ENCODE data around the gene TEAD4.

Gene TEAD4

DNA sequence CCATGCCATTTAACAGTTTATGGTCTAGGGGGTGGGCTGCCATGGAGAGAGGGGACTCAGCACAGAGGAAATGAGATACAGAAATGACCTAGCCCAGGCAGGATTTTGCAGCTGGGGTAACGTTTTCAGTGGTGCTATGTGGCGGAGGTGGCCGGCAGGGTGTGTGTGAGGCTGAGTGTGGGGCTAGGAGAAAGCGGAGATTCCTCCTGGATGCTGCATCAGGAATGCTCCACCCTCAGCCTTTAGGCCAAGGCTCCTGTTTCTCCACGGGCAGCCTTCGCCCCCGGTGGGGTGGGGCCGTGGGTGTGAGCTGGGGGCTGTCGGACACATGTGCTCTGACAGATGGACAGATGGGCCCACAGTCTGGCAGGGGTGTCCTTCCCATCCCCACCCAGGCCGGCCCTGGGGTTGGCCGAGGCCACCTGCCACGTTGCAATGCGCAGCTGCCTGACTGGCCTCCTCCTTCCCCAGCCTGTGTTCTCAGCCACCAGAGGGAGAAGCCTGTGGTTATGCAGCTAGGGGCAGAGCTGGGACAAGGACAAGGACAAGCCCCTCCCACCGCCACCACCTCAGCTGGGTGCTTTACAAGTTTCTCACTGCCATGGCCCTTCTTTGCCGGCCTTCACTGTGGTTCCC, 44.3 kb downstream of the TEAD4 start:
- DNase-seq = no peak

DNA sequence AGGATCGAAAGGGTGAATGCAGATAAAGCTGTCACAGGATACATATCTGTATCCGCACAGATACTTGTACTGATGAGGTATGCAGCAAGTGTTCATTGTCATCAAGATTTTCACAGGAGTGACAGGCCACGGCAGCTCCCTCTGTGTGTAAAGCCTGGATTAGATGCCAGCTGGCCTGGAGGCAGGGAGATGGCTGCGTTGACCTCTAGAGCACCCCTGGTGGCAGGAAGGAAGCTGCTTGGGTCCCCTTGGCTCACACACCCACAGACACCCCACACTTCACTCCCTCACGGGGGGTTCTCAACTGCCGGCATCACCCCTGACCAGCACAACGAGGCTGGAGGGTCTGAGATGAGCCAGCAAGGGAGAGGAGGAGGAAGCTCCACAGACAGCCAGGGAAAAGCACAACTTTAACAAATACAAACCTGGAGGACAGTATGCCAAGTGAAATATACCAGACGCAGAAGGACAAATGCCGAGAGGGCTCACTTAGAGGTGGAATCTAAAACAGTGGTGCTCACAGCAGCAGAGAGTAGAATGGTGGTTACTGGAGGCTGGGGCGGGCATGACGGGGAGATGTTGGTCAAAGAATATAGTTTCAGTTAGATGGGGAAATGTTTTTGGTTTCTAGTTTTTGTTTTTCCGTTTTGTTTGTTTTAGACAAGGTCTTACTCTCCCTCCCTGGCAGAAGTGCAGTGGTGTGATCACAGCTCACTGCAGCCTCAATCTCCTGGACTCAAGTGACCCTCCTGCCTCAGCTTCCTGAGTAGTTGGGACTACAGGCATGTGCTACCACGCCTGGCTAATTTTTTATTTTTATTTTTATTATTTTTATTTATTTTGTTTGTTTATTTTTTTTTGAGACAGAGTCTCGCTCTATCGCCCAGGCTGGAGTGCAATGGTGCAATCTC, 45.7 kb downstream of the TEAD4 start:
- DNase-seq = no peak

GRCh38 chr12:3005736-3006135, 46.5 kb downstream of the TEAD4 start:
- DNase-seq = no peak

DNA sequence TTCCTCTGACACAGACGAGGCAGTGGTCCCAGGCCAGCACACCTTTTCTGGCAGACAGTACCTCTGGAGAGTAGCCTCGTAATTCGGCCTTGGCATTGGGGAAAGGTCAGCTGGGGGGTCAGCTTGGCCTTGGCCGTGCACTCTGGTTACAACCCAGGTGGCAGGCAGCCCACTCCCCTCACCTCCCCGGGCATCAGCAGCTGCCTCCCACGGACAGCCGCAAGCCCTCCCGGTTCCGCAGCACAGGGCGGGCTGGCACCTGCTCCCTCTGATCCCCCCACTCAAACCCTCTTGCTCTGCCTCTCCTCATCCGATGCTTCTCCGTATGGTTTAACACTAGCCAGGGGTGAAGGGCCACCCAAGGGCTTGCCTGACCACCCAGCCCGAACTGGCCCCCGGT, 50.6 kb downstream of the TEAD4 start:
- DNase-seq = no peak

- no peak for DNase-seq
Measured at GRCh38 chr12:3010214-3010930, 51.2 kb downstream of the TEAD4 start.

- no peak for DNase-seq
Measured at GRCh38 chr12:3012786-3013185, 53.6 kb downstream of the TEAD4 start.

DNA sequence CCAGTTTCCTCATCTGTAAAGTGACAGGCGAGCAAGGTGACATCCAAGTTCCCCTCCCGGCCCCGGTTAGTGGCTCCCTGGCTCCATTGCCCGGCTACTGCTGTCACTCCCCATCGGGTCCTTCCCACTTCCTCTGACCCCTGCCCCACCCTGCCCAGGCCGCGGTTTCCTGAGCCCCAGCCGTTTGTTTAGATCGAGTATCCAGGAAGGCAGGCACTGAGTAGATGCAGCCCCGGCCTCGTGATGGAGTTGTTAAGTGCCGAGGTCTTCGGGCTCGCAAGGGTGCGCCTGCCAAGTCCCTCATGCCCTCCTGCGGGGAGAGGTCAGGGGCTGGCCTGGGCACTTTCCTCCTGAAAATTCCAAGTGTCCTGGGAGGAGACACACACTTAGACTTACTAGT, 55.4 kb downstream of the TEAD4 start:
- no peak for DNase-seq

DNA sequence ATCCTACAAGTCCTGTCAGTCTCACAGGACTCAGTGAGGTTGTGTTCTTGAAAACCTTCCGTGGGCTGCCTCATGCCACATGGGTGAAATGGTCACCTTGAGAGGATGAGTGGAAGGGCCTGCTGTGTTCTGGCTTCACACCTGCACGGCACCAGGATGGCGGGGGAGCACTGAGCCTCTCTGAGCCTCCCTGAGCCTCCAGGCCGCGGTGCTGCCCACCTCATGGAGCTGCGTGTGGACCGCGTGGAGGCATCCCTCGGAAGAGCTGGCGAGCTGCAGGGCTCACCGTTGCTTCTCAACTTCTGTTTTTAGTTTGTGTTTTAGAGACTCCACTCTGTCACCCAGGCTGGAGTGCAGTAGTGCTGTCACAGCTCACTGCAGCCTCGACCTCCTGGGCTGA, 56.2 kb downstream of the TEAD4 start:
- no peak for DNase-seq

DNA sequence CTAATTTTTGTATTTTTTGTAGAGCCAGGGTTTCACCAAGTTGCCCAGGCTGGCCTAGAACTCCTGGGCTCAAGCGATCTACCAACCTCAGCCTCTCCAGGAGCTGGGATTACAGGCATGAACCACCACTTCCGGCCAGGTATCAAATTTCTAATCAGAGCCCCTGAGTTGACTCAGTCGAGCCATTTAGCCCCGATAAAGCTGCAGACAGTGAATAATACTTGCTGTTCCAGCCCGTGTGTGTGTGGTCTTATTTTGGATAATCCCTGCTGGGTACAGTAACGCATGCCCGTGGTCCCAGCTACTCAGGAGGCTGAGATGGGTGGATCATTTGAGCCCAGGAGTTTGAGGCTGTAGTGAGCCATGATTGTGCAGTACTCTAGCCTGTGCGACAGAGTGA, 57.0 kb downstream of the TEAD4 start:
- DNase-seq = no peak

GRCh38 chr12:3017281-3017680, 58.1 kb downstream of the TEAD4 start:
- no peak for DNase-seq

GRCh38 chr12:3018284-3019004, 59.2 kb downstream of the TEAD4 start:
- no peak for DNase-seq

- DNase-seq = no peak
Measured at GRCh38 chr12:3019005-3019680, 59.9 kb downstream of the TEAD4 start.

- DNase-seq = no peak
Measured at GRCh38 chr12:3020399-3020798, 61.2 kb downstream of the TEAD4 start.

DNA sequence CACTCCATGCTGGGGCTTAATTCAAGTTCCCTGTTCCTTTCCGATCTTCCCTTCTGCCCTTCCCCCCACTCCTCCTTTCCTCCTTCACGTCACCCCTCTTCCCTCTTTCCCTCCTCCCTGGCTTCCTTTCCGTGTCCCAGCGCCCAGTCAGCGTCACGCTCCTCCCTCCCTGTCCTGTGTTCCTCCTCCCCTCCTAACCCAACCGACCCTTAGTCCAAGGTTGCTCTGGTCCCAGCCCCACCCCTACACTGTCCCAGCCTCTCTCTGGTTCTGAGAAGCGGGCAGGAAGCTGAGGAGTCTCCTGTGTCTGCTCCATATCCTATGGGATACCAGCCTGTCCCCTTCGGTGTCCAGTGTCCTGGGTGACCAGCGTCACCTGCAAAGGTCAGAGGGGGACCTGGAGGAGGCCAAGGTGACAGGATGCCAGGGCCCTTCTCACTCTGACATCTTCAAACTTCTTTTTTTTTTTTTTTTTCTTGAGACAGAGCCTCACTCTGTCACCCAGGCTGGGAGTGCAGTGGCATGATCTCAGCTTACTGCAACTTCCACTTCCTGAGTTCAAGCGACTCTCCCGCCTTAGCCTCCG, 61.7 kb downstream of the TEAD4 start:
- no peak for DNase-seq

DNA sequence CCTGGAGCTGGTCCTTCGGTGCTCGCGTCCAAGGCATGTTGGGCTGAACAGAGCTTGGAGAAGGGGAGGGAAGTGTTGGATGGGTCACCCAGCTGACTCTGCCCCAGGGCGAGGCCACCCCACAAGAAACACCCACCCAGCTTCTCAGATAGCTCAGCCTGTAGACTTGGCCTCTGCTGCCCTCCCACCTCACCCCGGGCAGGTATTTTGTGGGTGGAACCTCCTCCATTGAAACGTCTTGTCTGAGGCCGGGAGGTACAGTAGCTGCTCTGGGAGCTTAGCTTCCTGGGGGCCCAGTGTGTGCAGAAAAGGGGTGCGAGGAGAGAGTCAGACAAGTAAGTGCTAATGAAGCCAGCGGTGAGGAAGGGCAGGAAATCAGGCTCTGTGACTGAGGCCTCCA, 63.2 kb downstream of the TEAD4 start:
- DNase-seq = no peak

GRCh38 chr12:3022961-3023360, 63.8 kb downstream of the TEAD4 start:
- no peak for DNase-seq

GRCh38 chr12:3028108-3028507, 68.9 kb downstream of the TEAD4 start:
- no peak for DNase-seq

DNA sequence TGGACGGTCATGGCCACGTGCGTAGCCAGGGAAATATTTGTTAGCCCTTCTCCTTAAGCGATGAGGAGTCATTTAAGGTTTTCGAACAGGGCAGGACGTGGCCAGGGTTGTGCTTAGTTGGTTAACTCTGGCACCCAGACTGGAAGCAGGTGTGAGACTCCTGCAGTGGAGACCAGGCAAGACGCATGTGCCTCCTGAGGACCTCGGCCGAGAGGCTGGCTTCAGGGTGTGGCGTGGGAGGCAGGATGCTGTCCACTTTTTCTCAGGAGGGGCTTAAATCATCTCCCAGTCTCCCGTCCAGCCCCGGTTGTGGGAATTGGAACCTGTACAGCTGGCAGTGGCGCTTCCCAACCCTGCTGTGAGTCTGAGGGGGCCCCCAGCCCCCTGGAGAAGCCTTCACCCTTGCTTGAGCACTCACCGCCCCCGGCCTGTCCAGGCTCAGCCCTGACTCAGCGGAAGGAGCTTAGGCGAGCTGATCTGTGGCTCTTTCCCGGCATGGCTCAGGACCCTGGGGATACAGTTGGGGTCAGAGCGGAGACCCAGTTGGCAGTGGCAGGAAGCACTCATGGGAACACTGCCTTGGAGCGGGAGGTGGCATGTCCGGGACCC, 71.7 kb downstream of the TEAD4 start:
- no peak for DNase-seq

DNA sequence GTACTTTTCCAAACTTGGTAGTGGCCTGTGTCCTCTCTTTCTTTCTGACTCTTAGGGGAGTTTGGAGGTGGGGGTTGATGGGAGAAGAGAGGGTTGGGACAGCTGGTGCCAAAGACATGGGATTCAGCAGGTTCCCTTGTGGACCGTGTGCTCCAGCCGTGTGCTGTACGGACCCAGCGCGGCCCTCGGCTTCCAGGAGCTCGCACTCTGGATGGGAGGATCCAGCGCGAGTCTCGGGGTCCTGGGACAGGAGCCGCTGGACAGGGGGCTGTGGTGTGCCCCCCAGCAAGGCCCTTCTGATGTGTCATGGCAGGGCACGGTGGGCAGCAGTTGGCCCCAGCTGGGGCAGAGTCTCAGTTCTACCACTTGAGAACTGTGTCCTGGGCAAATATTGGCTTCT, 73.0 kb downstream of the TEAD4 start:
- DNase-seq = no peak

GRCh38 chr12:3032770-3033538, 73.8 kb downstream of the TEAD4 start:
- no peak for DNase-seq

DNA sequence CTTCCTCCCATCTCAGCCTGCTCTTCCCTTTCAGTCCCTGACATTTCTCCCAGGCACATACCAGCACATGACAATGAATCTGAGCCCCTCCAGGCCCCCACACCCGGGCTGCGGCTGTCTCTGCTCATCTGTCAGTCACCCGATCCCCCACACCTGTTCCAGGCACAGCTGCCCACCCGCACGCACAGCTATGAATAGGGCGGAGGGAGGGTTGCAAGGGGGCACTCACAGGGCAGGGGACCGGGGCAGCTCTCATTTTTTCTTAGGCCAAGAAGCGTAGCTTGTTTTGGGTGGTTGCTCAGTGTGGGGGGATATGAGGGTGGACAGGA, 74.3 kb downstream of the TEAD4 start:
- no peak for DNase-seq
